Activated naive CD8-positive, alpha-beta T cell treated with anti-CD3 and anti-CD28 coated beads, Interleukin-2, amount 10 ng/mL, durations not matched to agents 7 days and 5 days (primary cell): Measurements from ENCODE around the gene PITPNM1. TPM values are rescaled to one million over a fixed set of nuclear protein-coding genes. Genes with fewer than 3 reads are reported as not detected.

Source experiments
- ATAC-seq: fragments of 150-1000 bp; cut with Tn5 transposase; one replicate; pipeline ENCODE4 v1.10.0; 2021; ENCODE audit warnings: low read depth, moderate library complexity
- POLR2A ChIA-PET: fragments of 350-600 bp; sonication (Branson Sonifier 250); formaldehyde crosslinking; loops from one replicate; lab custom pipeline; 2021; ENCODE audit warnings: antibody characterized with exemption; lab: Charles Lee
- DNase-seq: peaks from one replicate; pipeline ENCODE4 v3.0.0; 2021
- H3K27ac Mint-ChIP-seq: one replicate; pipeline ENCODE4 v1.8.0; 2022; ENCODE audit warnings: mild to moderate bottlenecking, mixed read lengths
- H3K27me3 Mint-ChIP-seq: one replicate; pipeline ENCODE4 v1.8.0; 2022; ENCODE audit warnings: mild to moderate bottlenecking, moderate library complexity, mixed read lengths
- H3K36me3 Mint-ChIP-seq: one replicate; pipeline ENCODE4 v1.8.0; 2021; ENCODE audit warnings: mild to moderate bottlenecking, mixed read lengths
- H3K4me1 Mint-ChIP-seq: one replicate; pipeline ENCODE4 v1.8.0; 2021; ENCODE audit warnings: mixed read lengths
- H3K4me3 Mint-ChIP-seq: one replicate; pipeline ENCODE4 v1.8.0; 2022; ENCODE audit warnings: mild to moderate bottlenecking, moderate library complexity, mixed read lengths
- H3K9me3 Mint-ChIP-seq: one replicate; pipeline ENCODE4 v1.8.0; 2021; ENCODE audit warnings: mixed read lengths
- total RNA-seq, 2 experiments: library from RNA; stranded (reverse); gene quantifications; one replicate each; pipeline ENCODE4 v1.2.3, GENCODE V29; 2021

The PITPNM1 gene
- total RNA-seq, 2 experiments from 2014 or later: 125 to 132 TPM

- DNase-seq (no peak), ATAC-seq (no peak)
- POLR2A ChIA-PET: interaction anchor here (0.6 kb wide), 1 partner anchor 143 kb away, joined by 3 read pairs; no protein-coding TSS in a partner anchor
- no peak overlapping the region for H3K27ac Mint-ChIP-seq
- H3K36me3 Mint-ChIP-seq: peaks cover 15% of the 10 kb centered on the region
- peaks cover 6% of the 10 kb centered on the region for H3K4me1 Mint-ChIP-seq
- H3K27me3 Mint-ChIP-seq: no peaks in the 10 kb centered on the region
- no peak overlapping the region for H3K4me3 Mint-ChIP-seq
- no peaks in the 10 kb centered on the region for H3K9me3 Mint-ChIP-seq
These were observed 9.1 kb downstream of the PITPNM1 start for GRCh38 chr11:67496113-67496512.

- no peaks in the 10 kb centered on the region for H3K4me1 Mint-ChIP-seq
- POLR2A ChIA-PET: no interaction called here
- no peaks in the 10 kb centered on the region for H3K9me3 Mint-ChIP-seq
- H3K27me3 Mint-ChIP-seq: no peaks in the 10 kb centered on the region
- H3K27ac Mint-ChIP-seq: no peak overlapping the region
- no peak overlapping the region for H3K4me3 Mint-ChIP-seq
- ATAC-seq: no peak
- peaks cover 9% of the 10 kb centered on the region for H3K36me3 Mint-ChIP-seq
- DNase-seq: no peak
These were observed 9.7 kb downstream of the PITPNM1 start for GRCh38 chr11:67495234-67496005.

GRCh38 chr11:67494371-67495233 lies 10.6 kb downstream of the PITPNM1 start:
- Mint-ChIP-seq H3K36me3 (peaks cover 7% of the 10 kb centered on the region), H3K4me3 (no peak overlapping the region), H3K27ac (no peak overlapping the region), H3K9me3 (no peaks in the 10 kb centered on the region), H3K27me3 (no peaks in the 10 kb centered on the region), H3K4me1 (peaks cover 2% of the 10 kb centered on the region)
- no peak for DNase-seq
- POLR2A ChIA-PET: interaction anchor here (0.5 kb wide), 1 partner anchor 684 kb away, joined by 3 read pairs; no protein-coding TSS in a partner anchor
- no peak for ATAC-seq

GRCh38 chr11:67493548-67494370 lies 11.4 kb downstream of the PITPNM1 start:
- Mint-ChIP-seq H3K4me1 (peaks cover 5% of the 10 kb centered on the region), H3K4me3 (no peak overlapping the region), H3K36me3 (peaks cover 6% of the 10 kb centered on the region), H3K9me3 (no peaks in the 10 kb centered on the region), H3K27me3 (no peaks in the 10 kb centered on the region), H3K27ac (no peak overlapping the region)
- DNase-seq (no peak), ATAC-seq (no peak)
- POLR2A ChIA-PET: interaction anchor here (4.8 kb wide), 1 partner anchor 56 kb away, joined by 28 read pairs; the partner anchor contains the start of gene PTPRCAP

- POLR2A ChIA-PET: interaction anchor here (1.0 to 4.8 kb wide), 5 partner anchors 10 to 140 kb away, joined by 3 to 28 read pairs (median 3); partner anchors contain the start of genes AIP, CORO1B, PITPNM1 and POLD4
- no peaks in the 10 kb centered on the region for H3K27me3 Mint-ChIP-seq
- no peak for DNase-seq
- no peak overlapping the region for H3K4me3 Mint-ChIP-seq
- H3K4me1 Mint-ChIP-seq: peaks cover 11% of the 10 kb centered on the region
- ATAC-seq: no peak
- no peak overlapping the region for H3K27ac Mint-ChIP-seq
- H3K9me3 Mint-ChIP-seq: no peaks in the 10 kb centered on the region
- peaks cover 12% of the 10 kb centered on the region for H3K36me3 Mint-ChIP-seq
These were observed 12.2 kb downstream of the PITPNM1 start for GRCh38 chr11:67492801-67493547.

GRCh38 chr11:67492069-67492727 lies 13.0 kb downstream of the PITPNM1 start:
- no peak overlapping the region for H3K27ac Mint-ChIP-seq
- POLR2A ChIA-PET: interaction anchor here (0.5 to 4.8 kb wide), 7 partner anchors 9 to 139 kb away, joined by 3 to 28 read pairs (median 3); partner anchors contain the start of genes AIP, CORO1B, PITPNM1 and POLD4
- peaks cover 20% of the 10 kb centered on the region for H3K36me3 Mint-ChIP-seq
- DNase-seq (no peak), ATAC-seq (no peak)
- no peak overlapping the region for H3K4me3 Mint-ChIP-seq
- no peaks in the 10 kb centered on the region for H3K27me3 Mint-ChIP-seq
- no peaks in the 10 kb centered on the region for H3K9me3 Mint-ChIP-seq
- peaks cover 16% of the 10 kb centered on the region for H3K4me1 Mint-ChIP-seq

- H3K9me3 Mint-ChIP-seq: no peaks in the 10 kb centered on the region
- no peaks in the 10 kb centered on the region for H3K27me3 Mint-ChIP-seq
- H3K4me3 Mint-ChIP-seq: no peak overlapping the region
- H3K36me3 Mint-ChIP-seq: peaks cover 21% of the 10 kb centered on the region
- no peak for DNase-seq
- H3K27ac Mint-ChIP-seq: no peak overlapping the region
- peaks cover 22% of the 10 kb centered on the region for H3K4me1 Mint-ChIP-seq
- no peak for ATAC-seq
- POLR2A ChIA-PET: interaction anchor here (0.5 to 4.8 kb wide), 5 partner anchors 13 to 101 kb away, joined by 3 to 28 read pairs (median 4); partner anchors contain the start of genes PITPNM1 and PTPRCAP
These were observed 13.7 kb downstream of the PITPNM1 start for GRCh38 chr11:67491276-67492068.

GRCh38 chr11:67490727-67491065 lies 14.5 kb downstream of the PITPNM1 start:
- Mint-ChIP-seq H3K9me3 (no peaks in the 10 kb centered on the region), H3K4me3 (no peak overlapping the region), H3K27ac (no peak overlapping the region), H3K4me1 (peaks cover 30% of the 10 kb centered on the region), H3K36me3 (peaks cover 22% of the 10 kb centered on the region), H3K27me3 (no peaks in the 10 kb centered on the region)
- POLR2A ChIA-PET: interaction anchor here (0.6 to 4.8 kb wide), 3 partner anchors 14 to 53 kb away, joined by 3 to 28 read pairs (median 9); partner anchors contain the start of genes PITPNM1 and PTPRCAP
- no peak for DNase-seq
- ATAC-seq: no peak

GRCh38 chr11:67489885-67490726 lies 15.1 kb downstream of the PITPNM1 start:
- DNase-seq: no peak
- no peak overlapping the region for H3K4me3 Mint-ChIP-seq

GRCh38 chr11:67489203-67489884 lies 15.8 kb downstream of the PITPNM1 start:
- no peaks in the 10 kb centered on the region for H3K27me3 Mint-ChIP-seq
- no peak overlapping the region for H3K27ac Mint-ChIP-seq
- DNase-seq (no peak), ATAC-seq (no peak)
- peaks cover 22% of the 10 kb centered on the region for H3K36me3 Mint-ChIP-seq
- H3K4me1 Mint-ChIP-seq: peaks cover 39% of the 10 kb centered on the region
- H3K9me3 Mint-ChIP-seq: no peaks in the 10 kb centered on the region
- H3K4me3 Mint-ChIP-seq: no peak overlapping the region
- POLR2A ChIA-PET: interaction anchor here (4.8 kb wide), 1 partner anchor 52 kb away, joined by 28 read pairs; the partner anchor contains the start of gene PTPRCAP

More at GRCh38 chr11:67489885-67490726, 15.1 kb downstream of the PITPNM1 start:
- H3K27ac Mint-ChIP-seq: no peak overlapping the region
- peaks cover 22% of the 10 kb centered on the region for H3K36me3 Mint-ChIP-seq
- H3K9me3 Mint-ChIP-seq: no peaks in the 10 kb centered on the region
- no peak for ATAC-seq
- no peaks in the 10 kb centered on the region for H3K27me3 Mint-ChIP-seq
- POLR2A ChIA-PET: interaction anchor here (4.8 kb wide), 1 partner anchor 52 kb away, joined by 28 read pairs; the partner anchor contains the start of gene PTPRCAP
- peaks cover 32% of the 10 kb centered on the region for H3K4me1 Mint-ChIP-seq
